ENCODE results near the gene ANKRD22.
A peak's percentile ranks its signal among the peaks of the same experiment; 100 is the strongest.

Gene ANKRD22

DNA sequence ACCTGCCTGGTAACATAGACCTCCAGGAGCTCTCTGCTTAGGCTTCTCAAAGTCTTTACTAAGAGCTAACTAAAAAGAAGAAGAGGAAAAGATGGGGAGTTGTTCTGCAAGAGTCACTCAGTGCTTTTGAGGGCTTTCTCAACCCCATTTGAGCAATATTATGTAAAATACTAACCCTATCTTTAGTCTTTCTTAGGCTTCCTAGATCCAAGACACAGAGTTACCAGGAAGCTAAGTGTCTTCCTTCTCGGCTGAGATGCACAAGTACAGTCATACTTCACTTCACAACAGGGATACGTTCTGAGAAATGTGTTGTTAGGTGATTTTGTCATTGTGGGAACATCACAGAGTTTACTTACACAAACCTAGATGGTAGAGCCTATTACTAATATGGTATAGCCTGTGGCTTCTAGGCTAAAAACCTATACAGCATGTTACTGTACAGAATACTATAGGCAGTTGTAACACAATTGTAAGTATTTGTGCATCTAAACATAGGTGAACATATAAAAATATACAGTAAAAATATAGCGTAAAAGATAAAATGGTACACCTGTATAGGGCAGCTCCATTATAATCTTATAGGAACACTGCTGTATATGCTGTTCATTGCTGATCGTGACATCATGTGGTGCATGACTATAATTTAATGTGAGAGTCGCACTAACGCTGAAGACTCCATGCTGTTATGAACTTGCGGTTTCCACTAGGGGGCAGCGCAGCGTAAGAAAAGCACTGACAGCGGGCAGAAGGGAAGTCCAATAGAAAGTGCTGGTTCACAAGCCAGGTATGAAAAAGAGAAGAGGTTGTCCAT lies 16.3 kb downstream of the ANKRD22 start:
- DNase-seq (ENCODE audit: low read depth): peak; percentile 61

DNA sequence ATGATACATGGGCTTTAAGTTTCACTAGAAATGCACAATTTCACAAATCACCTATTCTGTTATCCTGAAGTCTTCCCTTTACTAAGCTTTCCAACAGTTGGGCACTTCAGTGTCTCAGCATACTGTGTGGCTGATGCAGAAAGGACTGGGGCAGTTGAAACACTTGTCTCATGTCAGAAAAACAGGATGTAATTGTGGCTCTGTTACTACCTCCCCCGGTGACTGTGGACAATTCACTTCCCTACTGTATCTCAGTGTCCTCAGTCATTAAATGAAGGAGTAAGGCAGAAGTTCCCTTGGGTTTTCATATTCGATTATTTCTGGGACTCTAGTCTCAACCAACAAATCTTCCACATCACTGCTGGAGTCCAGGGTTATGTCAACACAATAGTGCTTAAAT lies 17.9 kb downstream of the ANKRD22 start:
- no peak for DNase-seq (ENCODE audit: low read depth)

DNA sequence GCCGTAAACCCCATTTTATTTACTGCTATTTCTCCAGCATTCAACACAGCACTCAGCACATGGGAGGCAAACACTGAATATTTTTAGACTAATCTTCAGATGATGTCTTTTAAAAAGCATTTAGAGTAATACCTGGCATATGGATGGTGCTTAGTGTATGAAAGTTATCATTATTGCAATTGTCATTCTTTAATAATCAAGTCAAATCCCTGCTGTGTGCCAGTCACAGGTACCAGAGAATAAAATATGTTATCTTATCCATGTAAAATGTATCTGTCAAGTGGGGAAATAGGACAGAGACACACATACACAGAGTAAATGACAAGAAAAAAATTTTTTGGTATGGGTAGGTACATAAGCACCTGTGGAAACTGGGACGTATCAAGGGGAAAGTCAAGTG lies 18.5 kb downstream of the ANKRD22 start:
- DNase-seq (ENCODE audit: low read depth): no peak

DNA sequence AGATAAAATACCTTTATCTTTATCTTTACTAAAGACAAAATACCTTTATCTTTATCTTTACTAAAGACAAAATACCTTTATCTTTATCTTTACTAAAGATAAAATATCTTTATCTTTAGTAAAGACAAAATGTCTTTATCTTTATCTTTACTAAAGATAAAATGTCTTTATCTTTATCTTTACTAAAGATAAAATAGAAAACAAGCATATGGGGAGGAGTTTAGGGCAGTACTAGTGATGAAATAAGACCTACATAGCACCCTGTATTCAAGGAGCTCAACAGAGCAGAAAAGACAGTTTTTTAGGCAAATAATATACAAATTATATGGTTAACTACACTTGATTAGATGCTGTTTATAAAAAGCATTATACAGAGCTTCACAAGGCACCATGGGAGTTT lies 19.3 kb downstream of the ANKRD22 start:
- DNase-seq (ENCODE audit: low read depth): no peak

DNA sequence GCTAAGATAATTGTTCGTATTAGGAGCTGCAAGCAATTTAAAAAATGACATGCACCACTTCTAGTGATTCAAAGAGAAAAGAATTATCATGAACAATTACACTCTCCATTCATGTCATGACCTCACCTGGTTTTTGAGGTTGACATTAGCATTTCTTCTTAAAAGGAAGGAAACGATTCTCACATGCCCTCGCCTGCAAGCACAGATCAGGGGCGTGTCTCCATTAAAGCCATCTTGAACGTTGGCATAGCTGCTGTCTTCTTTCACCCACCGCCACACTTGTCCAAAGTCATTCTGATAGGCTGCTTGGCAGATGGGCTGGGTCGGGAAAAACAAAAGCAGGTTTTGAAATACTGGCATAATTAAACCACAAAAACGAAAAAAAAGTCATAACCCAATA lies 19.9 kb downstream of the ANKRD22 start:
- no peak for DNase-seq (ENCODE audit: low read depth)

DNA sequence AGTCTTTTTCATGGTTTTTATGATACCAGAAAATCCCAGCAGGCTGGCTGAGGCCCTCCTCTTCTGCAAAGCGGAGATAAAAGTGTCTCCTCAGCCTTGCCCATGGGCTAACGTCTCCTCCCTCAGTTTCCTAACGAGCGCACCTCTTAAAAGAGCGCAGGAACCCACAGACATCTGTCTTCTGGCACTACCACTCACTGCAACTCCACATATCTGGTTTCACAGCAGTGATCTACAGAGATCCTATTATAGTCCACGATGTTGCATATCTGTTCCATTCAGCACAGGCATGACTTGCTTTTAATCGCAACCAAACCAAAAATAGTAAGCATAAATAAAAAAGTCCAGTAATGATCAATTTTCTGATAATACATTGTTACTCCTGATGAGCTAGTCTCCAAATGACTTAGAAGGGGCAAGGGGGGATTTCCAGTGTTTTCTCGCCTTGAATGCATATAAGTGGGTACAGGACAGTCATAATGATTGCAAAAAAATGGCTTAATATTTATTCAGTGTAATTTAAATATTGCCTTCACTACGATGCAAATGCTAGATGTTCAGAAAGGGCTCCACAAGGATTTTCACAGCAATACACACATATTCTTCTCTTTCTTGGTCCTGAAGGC lies 20.9 kb downstream of the ANKRD22 start:
- DNase-seq (ENCODE audit: low read depth): no peak

DNA sequence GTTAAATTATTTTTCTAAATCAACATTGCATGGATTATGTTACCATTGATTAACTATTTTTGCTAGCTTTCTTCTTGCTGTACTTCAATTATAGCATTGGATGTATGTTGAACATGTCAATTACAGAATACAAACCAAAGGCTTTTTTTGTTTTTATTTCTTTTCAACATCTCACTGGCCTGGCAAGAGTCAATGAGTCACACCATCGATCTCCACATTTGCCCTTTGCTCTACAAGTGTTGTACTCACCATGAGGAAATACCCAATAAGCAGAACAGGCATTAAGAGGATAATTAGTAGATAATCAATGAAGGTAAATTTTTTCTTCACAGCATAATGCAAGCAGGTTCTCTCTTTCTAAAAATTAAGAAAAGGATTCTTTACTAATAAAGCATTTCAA lies 23.3 kb downstream of the ANKRD22 start:
- no peak for DNase-seq (ENCODE audit: low read depth)

DNA sequence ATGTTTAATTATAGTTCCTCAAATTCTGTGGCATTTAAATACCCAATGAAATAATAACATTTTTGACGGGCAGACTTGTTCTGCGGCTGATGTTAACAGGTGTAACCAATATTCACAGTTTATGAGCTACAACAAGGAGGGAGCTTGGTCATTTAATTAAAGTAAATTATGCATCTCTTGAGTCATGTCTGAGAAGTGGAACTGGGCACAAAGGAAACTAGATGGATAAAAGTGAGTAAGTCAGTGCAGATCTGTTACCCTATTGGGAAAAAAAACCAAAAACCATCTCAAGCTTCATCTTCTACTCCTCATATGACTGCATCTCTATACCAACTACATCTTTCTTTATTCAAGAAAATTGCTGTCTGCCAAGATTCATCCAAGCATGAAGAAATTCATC lies 24.0 kb downstream of the ANKRD22 start:
- no peak for DNase-seq (ENCODE audit: low read depth)

DNA sequence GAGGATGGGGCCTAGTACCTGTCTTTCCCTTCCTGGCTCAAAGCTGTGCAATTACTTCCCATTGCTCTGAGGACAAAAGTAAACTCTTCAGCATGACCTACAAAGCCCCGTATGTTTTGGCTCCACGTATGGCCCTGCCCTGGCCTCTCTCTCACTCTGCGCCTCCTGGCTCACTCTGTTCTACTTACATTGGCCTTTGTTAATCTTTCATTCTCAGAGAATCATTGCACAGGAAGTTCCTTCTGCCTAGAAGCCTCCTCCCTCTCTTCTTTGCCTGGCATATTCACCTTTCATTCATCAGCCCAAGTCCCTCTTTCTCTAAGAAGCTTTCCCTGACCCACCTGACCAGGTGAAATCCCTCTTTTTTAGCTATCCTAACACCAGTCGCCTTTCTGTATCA lies 25.3 kb downstream of the ANKRD22 start:
- DNase-seq (ENCODE audit: low read depth): no peak

DNA sequence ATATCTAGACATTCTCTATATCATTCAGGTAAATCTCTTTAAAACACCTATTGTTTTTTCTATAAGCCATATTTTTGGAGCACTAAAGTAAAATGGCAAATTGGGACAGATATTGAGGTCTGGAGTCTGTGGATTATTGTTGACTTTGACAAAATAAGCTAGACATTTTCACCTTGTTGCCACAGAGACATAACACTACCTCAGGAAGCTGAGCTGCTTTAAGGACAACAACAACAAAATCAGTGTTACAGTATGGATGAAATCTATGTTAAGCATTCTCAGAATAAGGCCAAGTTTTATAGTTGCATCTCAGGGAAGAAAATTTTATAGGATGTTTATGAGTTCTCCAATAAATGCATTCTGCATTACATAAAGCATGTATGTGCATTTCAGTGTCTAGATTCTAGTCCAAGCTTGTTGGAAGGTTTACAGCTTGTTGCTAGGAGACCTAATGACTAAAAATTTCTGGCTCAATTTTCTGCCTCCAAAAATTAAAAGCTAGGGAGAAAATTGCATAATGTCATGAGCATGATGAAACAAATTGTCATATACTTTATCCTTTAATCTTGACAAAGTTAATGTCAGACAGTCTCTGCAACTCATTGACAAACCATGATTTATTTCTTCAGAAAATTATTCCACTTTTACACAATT lies 30.8 kb downstream of the ANKRD22 start:
- DNase-seq (ENCODE audit: low read depth): no peak

DNA sequence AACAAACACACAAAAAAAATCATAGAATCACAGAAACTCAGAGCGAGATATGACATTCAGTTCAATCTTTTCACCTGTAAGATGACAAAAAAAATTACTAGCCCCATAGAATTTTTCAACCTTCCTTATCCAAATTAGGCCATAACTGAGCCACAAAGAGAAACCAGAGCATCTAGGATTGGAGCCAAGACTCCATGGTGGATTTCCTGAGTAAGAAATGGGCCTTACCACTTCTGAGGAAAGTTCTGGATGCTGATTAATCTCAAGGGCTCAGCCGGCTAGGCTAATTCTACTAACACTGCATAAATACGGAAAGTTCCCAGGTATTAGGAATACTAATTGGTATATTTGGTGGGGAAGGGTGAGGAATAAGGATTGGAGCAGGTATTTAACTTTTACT lies 32.4 kb downstream of the ANKRD22 start:
- DNase-seq (ENCODE audit: low read depth): no peak

DNA sequence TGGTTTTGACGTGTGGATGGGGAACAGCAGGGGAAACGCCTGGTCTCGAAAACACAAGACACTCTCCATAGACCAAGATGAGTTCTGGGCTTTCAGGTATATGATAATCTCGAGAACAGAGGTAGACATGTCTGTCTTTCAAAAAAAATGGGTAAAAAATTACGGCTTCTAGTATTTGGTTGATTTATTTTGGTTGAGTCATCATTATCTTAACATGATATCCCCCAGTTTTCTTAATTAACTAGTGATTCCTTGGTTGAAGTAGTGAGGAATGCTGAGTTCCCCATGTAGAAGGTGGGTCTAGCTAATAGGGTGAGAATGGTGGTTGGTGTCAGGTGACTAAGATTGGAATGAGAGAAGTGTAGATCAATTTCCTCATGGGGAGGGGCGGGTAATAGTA lies 38.4 kb downstream of the ANKRD22 start:
- no peak for DNase-seq (ENCODE audit: low read depth)

DNA sequence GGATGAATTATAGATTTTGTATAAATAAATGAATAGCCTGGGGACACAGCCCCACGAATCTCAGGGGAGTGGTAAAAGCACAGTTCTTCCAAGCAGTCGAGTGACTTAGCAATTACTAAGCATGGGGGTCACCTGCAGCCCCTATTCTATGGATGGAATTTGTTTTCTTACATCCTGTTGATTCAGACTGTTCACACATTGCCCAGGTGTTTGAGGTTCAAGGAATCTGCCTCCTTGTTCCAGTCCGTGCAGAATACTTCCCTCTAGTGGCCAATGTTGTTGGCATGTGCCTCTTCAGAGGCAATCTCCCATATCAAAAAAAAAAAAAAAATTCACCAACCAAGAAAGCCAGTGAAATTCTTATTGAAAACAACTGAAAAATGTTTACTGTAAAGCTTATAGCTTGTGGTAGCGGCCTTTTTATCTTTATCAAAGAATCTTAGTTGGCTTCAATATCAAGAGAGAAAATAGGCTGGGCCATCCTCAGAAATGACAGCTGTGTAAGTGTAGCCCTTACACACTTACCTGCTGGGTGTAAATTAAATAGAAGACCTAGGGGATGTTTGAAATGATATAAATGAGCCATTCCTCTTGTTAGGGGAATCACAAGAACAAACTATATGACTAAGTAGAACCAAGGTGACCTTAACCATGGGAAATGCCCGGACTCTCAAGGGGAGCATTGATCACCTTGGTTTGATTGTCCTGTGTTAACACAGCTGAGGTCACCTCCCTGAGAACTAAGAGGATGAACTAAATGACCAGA lies 41.3 kb downstream of the ANKRD22 start:
- DNase-seq (ENCODE audit: low read depth): no peak

DNA sequence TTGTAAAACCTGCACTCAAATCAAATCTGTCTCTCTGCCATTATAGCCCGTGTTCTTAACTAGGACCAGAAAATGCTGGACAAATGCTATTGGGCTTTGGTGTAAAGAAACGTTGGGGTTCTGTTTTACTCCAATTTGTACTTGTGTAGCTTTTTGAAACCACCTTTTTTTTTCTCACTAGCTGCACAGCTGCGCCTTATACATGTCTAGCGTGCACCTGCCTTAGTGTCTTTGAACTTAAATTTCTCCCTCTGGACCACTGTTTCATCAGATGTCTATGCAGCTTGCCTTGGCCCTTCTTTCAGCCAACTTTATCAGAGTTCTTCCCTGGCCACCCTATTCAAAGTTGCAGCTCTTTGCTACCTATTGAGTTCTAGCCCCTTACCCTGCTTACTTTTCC lies 42.0 kb downstream of the ANKRD22 start:
- DNase-seq (ENCODE audit: low read depth): no peak

DNA sequence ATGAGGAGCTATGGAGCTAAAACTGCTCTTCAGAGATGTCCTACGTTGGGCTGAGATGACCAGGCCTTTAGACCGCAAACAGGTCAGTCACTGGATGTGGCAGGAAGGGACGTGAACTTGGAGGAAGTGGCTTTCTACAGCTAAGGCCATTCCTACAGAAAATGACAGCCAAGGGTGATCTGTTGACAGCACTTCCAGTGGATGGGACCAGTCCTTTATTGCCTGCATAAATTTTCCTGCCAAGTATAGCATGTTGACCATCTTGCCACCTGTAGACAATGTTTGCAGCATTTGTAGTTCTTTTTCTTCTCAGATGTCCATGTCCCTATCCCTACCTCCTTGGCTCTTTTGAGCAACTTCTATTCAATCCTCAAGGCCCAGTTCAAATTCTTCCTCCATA lies 45.7 kb downstream of the ANKRD22 start:
- DNase-seq (ENCODE audit: low read depth): no peak

DNA sequence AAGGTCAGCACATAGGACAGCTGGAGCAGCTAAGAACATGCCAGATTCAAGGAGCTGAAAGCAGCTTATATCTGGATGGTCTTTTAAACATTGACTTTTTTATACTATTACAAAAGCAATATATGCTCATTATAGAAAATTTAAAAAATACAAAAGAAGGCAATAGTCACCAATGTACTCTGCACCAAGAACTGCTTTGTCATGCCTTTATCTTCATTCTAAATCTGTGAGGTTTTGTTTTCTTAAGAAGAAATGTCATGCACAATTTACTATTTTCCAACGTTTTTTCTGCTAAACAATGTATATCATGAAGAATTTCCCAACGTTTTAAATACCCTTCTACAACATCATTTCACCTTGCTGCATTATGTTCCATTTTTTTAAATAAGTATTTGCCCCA lies 46.3 kb downstream of the ANKRD22 start:
- no peak for DNase-seq (ENCODE audit: low read depth)

DNA sequence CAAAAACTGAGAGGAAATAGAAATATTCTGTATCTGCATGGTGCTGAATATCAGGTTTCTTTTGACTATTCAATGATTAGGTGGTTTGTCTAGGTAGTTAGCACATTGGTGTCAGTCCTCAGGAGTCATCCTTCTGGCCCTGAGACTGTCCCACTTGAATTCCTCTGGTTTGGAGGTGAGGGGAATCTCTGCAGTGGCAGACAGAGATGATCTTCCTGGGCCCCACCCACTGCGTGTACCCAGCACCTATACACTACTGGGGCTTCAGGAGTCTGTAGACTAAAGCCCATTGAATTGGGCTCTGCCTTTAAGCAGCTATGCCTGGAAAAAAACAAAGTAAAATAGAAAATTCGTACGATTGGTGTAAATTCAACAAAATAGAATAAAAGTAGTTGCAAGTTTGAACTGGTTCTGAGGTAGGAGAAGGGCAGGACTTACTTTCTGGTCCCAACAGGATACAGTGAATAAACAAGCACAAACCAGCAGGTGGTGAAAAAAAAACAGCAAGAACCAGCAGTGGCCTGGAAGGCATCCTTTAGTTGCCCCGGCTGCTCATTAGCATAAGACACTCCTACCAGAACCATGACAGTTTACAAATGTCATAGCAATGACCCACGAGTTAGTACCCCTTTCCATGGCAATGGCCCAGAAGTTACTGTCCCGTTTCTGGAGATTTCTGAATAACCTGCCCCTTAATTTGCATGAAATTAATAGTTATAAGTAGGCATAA lies 47.4 kb downstream of the ANKRD22 start:
- DNase-seq (ENCODE audit: low read depth): no peak

DNA sequence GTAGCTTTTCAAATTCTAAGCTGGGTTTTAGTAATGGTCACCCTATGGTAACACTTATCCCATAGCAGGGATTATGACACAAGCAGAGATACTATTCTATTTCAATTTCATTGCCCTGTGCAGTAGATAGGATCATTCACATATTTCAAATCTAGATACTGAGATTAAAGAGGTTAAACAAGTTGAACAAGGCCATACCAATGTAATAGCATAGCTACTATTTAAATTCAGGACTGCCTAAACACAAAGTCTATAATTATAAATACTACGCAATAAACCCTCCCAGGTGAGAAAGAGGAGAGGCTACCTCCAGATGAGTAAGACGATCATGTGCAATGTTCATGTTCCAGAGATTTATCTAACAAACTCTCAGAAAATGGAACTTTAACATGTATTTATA lies 48.0 kb downstream of the ANKRD22 start:
- DNase-seq (ENCODE audit: low read depth): no peak

DNA sequence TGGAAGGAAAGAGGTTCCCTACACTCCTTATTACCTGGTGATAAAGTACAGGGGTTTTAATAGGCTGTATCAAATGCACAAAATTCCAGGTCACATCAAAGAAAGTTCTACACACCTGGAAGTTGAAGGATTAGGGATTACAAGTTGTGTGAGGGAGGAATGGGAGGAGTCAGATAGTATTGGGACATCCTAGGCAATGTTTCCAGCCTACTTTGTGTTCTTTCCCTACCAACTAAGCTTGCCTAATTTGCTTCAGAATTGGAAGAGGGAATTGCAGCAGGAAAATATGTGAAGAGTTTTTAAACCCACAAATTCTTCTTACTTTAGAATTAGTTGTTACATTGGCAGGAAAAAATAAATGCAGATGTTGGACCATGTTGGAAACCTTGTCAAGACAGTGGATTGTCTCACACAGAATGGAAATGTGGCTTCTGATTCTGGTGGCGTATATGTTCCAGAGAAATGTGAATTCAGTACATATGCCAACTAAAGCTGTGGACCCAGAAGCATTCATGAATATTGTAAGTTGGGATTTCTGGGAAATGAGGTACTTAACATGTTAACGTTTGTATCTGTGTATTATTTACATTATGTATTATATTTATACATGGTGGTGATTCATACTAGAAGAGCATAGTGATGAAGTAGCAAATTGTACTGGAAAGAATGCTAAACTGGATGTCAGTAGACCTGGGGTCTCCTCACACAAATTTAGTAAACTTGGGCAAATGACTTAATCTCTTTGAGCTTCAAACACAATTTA lies 48.9 kb downstream of the ANKRD22 start, which contains the start of gene LIPM:
Gene LIPM (plus strand): TSS at position 208 of the 763 bp plus-strand sequence. CDS start 167 bp downstream, at position 375.
- DNase-seq (ENCODE audit: low read depth): no peak

DNA sequence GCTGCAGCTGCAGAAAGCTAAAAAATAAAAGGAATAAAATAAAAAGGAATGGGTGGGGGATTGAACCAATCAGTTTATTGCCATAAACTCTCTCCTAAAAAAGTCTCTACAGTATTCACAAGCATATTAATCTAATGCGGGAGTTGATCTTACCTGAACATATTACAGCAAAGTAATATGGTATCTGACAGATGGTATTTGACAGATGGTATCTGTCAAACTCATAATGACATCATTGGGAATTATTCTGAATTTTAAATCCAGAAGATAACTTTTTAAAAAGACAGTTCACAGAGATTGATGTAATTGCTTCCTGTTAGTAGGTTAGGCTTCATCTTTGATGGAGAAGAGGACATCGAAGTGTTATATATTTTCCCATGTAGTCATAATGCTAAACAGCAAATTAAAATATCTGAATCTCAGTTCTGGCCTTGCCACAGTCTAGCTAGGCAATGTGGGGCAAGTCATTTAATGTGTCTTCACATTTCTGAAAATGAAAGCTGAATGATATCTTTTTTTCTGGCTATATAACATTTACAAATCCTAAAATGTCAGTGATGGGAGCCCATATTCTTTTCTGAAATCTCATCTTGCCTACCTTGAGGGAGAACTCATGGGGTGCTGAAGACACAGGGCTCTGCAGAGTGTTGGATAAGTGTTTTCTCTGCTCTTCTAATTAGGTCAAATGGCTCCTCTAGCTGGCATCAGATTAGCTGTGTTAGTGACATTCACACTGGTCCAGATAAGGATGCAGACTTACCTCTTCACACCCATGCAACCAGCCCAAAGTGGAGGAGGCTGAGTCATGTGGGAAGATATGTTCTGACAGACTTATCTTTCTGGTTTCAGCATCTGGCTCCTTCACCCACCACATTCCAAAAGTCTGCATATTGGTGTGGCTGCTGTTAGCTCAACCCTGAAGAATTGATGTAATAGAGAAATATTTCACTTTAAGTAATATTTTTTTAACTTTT lies 51.2 kb downstream of the ANKRD22 start:
- peak; percentile 72 for DNase-seq (ENCODE audit: low read depth)
